ES-I3 (cell line): ENCODE measurements around the gene SLC11A1.

Experiments
- H3K36me3 ChIP-seq: 2 replicates; pipeline ENCODE4 v1.6.1; 2013; ENCODE audit warnings: mild to moderate bottlenecking, low read length, control low read depth, moderate library complexity; ENCODE audit not compliant: insufficient read depth
- H3K4me1 ChIP-seq: 2 replicates; pipeline ENCODE4 v1.6.1; 2013; ENCODE audit warnings: mild to moderate bottlenecking, control low read depth, low read length; ENCODE audit not compliant: insufficient read depth
- H3K9ac ChIP-seq: 2 replicates; pipeline ENCODE4 v1.6.1; 2013; ENCODE audit warnings: low read depth, mild to moderate bottlenecking, low read length, moderate library complexity
- H3K9me3 ChIP-seq: 2 replicates; pipeline ENCODE4 v1.6.1; 2013; ENCODE audit warnings: mild to moderate bottlenecking, low read length, moderate library complexity; ENCODE audit not compliant: control insufficient read depth, insufficient read depth

Gene SLC11A1

DNA sequence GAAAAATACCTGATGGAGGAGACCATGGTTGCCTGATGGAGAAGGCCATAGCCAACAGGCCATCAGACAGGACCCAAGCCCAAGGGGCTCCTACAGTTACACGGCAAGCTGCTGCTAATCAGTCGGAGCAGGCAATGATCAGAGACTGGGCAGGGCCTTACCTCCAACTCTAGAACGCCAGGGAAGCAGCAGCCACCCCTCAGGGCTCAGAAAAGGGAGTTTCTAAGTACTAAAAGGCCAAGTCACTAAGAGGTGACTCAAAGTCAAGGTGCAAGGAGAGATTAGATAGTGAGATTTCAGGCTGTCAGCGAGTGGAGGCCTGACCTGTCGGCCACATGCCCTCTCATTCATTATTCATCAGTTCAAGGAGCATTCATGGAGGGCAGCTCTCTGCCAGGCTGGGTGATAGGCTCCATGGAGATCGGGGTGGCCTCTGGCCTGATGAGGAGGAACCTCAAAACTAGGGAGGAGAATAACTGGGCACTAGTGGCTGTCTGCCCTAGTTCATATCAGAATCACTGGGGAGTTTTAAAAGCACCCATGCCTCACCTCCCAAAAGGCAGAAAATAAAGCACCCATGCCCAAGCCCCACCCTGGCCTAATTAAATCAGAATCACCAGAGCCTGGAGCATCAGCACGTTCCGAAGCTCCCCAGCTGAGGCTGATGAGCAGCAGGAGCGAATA, 40.5 kb downstream of the SLC11A1 start:
- Histone ChIP-seq H3K4me1 (peaks cover 7% of the 10 kb centered on the region; the same call in 1 of the 2 replicates), H3K9ac (no peak overlapping the region), H3K36me3 (no peaks in the 10 kb centered on the region), H3K9me3 (no peaks in the 10 kb centered on the region)

DNA sequence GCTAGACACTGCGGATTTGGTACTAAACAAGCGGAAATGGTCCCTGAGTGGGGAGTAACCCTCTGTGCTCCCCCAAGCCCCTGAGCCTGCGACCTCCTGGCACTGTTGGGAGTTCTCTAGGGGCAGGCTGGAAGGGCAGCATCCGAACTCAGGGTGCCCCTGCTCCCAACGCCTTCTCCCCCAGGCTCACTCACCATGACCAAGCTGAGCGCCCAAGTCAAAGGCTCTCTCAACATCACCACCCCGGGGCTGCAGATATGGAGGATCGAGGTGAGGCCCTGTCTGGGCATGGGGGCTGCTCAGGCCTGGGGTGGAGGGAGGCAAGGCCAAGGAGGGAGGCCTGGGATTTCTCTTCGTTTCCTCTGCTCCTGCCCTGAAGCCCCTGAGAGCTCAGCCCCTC, 41.5 kb downstream of the SLC11A1 start:
- Histone ChIP-seq H3K9me3 (no peaks in the 10 kb centered on the region), H3K4me1 (peaks cover 7% of the 10 kb centered on the region; the same call in 1 of the 2 replicates), H3K9ac (no peak overlapping the region), H3K36me3 (no peaks in the 10 kb centered on the region)

DNA sequence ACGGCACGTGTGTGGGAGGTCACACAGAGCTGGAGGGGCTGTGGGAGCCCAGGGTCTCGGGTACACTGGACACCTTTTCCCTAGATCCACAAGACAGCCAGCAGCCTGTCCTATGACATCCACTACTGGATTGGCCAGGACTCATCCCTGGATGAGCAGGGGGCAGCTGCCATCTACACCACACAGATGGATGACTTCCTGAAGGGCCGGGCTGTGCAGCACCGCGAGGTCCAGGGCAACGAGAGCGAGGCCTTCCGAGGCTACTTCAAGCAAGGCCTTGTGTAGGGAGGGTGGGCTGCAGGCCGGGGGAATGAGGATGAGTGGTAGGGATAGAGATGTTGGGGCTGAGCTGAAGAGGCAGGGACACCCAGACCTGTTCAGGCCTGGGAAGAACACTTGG, 43.5 kb downstream of the SLC11A1 start:
- H3K9me3 ChIP-seq: no peaks in the 10 kb centered on the region
- no peaks in the 10 kb centered on the region for H3K4me1 ChIP-seq
- H3K9ac ChIP-seq: no peak overlapping the region
- no peaks in the 10 kb centered on the region for H3K36me3 ChIP-seq

DNA sequence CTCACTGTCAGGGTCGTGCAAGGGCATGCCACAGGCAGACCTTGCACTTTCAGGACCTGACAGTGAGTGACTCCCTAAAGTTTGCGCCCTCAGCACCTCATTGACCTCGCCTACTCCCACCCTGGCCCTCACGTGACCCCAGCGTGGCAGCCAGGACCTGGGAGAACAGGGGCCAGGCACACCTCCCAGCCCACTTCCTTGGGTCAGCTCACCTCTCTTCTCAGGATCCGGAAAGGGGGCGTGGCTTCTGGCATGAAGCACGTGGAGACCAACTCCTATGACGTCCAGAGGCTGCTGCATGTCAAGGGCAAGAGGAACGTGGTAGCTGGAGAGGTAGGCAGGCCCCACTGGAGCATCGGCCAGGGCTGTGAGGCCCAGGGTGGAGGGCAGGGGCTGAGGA, 45.7 kb downstream of the SLC11A1 start:
- Histone ChIP-seq H3K4me1 (no peaks in the 10 kb centered on the region), H3K36me3 (no peaks in the 10 kb centered on the region), H3K9me3 (no peaks in the 10 kb centered on the region), H3K9ac (no peak overlapping the region)

DNA sequence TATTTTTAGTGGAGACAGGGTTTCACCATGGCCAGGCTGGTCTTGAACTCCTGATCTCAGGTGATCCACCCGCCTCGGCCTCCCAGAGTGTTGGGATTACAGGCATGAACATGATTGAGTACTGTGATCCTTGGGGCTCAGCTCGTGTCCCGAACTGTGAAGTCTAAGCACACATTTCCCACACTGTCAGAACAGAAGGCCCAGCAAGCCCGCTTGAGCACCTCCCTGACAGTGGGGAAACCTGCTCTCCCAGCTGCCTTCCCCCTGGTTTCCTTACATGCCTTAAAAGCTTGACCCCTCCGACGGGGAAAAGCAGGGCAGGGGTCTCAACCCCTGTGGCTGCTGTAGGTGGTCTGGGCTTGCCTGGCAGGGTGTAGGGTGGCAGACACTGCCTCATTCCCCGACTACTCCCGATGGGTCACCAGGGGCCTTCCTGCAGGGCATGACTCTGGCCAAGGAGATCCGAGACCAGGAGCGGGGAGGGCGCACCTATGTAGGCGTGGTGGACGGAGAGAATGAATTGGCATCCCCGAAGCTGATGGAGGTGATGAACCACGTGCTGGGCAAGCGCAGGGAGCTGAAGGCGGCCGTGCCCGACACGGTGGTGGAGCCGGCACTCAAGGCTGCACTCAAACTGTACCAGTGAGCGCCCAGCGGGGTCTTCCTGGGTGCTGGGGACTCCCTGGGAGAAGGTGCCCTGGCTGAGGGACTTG, 46.9 kb downstream of the SLC11A1 start:
- no peaks in the 10 kb centered on the region for H3K9me3 ChIP-seq
- no peaks in the 10 kb centered on the region for H3K36me3 ChIP-seq

DNA sequence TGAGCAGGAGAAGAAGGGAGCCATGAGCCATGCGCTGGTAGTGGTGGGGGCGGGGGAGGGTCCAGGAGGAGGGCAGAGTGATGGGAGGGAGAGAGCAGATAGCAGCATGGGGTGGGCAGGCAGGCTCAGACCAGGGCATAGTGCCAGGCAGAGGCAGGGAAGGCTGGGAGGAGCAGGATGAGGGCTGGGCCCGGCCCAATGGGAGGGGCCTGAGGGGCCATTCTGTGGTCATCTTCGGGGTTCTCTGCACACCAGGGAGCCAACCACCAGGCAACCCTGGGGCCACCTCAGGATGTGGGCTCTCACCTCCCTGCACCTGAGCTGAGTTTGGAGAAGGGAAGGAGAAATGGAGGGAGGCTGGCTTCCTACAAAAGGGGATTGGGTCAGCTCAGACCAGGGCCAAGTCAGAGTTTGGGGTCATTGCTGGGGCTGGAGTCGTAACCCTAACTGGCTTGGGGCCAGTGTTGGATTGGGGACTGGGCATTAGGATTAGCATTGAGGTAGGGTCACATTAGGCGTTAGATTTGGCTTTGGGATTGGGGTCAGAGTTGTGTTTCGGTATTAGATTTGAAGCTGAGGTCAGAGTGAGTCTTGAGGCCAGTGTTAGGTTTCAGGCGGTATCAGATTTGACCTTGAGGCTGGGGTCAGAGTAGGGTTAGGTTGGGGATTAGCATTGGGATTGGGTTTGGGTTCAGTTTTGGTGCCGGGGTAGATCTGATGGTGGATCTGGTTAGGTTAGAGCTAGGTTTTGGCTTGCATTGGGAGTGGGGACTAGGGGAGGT, 48.0 kb downstream of the SLC11A1 start:
- no peaks in the 10 kb centered on the region for H3K4me1 ChIP-seq
- no peak overlapping the region for H3K9ac ChIP-seq
- H3K9me3 ChIP-seq: no peaks in the 10 kb centered on the region
- H3K36me3 ChIP-seq: no peaks in the 10 kb centered on the region

More for the DNA sequence above, 46.9 kb downstream of the SLC11A1 start:
- no peak overlapping the region for H3K9ac ChIP-seq
- no peaks in the 10 kb centered on the region for H3K4me1 ChIP-seq

DNA sequence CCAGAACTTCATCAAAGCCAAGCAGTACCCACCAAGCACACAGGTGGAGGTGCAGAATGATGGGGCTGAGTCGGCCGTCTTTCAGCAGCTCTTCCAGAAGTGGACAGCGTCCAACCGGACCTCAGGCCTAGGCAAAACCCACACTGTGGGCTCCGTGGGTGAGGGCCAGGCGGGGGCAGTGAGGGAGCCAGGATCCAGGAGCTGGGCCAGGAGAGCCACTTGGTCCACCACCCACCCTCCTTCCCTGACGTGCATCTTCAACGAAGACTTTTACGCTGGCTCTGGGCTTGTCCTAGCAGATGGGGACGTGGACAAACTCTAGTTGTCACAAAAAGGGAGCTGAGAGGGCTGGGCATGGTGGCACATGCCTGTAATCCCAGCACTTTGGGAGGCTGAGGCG, 48.6 kb downstream of the SLC11A1 start:
- H3K36me3 ChIP-seq: no peaks in the 10 kb centered on the region
- H3K9ac ChIP-seq: no peak overlapping the region
- no peaks in the 10 kb centered on the region for H3K9me3 ChIP-seq
- peaks cover 2% of the 10 kb centered on the region; the same call in 1 of the 2 replicates for H3K4me1 ChIP-seq

DNA sequence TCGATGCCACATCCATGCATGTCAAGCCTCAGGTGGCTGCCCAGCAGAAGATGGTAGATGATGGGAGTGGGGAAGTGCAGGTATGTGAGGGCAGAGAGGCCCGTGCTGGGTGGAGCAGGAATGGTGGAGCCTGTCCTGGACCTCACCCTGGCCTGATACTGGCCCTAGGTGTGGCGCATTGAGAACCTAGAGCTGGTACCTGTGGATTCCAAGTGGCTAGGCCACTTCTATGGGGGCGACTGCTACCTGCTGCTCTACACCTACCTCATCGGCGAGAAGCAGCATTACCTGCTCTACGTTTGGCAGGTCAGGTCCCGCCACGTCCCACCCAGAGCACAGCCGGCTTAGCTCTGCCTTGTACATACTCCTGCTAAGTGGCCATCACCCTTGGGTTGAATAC, 49.8 kb downstream of the SLC11A1 start:
- Histone ChIP-seq H3K36me3 (no peaks in the 10 kb centered on the region), H3K9ac (no peak overlapping the region), H3K4me1 (peaks cover 2% of the 10 kb centered on the region; the same call in 1 of the 2 replicates), H3K9me3 (no peaks in the 10 kb centered on the region)

DNA sequence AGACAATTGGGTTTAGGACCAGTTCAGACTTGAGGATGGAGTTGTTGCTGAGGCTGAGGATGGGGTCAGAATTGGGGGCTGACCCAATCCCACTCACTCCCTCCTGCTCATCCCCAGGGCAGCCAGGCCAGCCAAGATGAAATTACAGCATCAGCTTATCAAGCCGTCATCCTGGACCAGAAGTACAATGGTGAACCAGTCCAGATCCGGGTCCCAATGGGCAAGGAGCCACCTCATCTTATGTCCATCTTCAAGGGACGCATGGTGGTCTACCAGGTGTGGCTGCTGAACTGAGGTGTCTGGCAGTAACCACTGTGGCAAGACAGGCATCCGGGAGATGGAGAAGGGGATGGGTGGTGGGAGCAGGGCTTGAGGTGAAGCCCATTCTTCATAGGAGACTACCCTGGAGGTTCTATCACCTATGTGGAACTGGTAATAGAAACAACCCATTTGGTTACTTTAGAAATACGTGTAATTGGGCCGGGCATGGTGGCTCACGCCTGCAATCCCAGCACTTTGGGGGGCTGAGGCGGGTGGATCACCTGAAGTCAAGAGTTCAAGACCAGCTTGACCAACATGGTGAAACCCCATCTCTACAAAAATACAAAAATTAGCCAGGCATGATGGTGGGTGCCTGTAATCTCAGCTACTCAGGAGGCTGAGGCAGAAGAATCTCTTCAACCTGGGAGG, 50.7 kb downstream of the SLC11A1 start:
- no peaks in the 10 kb centered on the region for H3K9me3 ChIP-seq
- H3K9ac ChIP-seq: no peak overlapping the region
- H3K4me1 ChIP-seq: peaks cover 2% of the 10 kb centered on the region; the same call in 1 of the 2 replicates
- no peaks in the 10 kb centered on the region for H3K36me3 ChIP-seq

DNA sequence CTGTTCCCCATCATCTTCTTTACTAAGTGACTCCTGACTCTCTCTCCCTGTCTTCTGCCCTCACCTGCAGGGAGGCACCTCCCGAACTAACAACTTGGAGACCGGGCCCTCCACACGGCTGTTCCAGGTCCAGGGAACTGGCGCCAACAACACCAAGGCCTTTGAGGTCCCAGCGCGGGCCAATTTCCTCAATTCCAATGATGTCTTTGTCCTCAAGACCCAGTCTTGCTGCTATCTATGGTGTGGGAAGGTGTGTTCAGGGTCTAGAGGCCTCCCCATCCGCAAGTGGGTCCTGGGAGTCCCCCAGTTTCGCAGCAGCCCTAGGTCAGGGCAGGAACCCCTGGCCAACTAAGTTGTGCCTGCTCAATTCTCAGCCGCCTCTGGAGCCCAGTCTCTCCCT, 52.4 kb downstream of the SLC11A1 start:
- H3K36me3 ChIP-seq: no peaks in the 10 kb centered on the region
- no peaks in the 10 kb centered on the region for H3K9me3 ChIP-seq
- H3K9ac ChIP-seq: no peak overlapping the region
- peaks cover 2% of the 10 kb centered on the region; the same call in 1 of the 2 replicates for H3K4me1 ChIP-seq

DNA sequence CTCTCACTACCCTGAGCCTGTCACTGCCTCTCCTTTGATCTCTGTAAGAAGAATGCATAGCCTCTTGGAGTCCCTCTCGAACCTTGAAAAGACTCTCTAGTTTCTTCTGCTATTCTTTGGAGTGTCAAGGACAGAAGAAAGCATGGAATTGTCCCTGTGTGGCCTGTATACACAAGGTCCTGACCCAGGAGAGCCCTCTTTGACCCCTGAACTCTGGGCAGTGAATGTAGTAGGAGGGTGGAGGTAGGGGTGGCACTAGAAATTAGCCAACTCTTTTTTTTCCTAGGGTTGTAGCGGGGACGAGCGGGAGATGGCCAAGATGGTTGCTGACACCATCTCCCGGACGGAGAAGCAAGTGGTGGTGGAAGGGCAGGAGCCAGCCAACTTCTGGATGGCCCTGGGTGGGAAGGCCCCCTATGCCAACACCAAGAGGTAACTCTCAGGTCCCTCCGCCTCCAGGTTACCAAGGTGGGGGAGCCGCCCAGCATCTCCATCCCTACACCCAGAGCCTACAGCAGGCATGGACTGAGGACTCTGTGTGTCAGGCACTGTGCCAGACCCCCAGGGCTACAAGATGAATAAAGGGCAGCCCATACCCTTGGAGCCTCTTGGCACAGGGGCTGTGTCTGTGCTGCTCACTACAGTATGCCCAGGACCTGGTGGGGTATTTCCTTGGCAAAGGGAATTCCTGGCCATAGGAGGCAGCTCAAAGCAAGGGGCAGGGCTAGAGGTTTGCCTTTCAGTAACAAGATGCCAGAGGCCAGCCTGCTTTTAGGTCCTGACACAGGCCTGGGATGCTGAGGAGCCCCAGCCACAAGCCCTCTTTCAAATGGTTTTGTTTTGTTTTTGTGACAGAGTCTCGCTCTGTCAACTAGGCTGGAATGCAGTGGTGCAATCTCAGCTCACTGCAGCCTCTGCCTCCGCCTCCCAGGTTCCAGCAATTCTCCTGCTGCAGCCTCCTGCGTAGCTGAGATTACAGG, 53.2 kb downstream of the SLC11A1 start:
- Histone ChIP-seq H3K9me3 (no peaks in the 10 kb centered on the region), H3K4me1 (peaks cover 2% of the 10 kb centered on the region; the same call in 1 of the 2 replicates), H3K36me3 (no peaks in the 10 kb centered on the region), H3K9ac (no peak overlapping the region)

DNA sequence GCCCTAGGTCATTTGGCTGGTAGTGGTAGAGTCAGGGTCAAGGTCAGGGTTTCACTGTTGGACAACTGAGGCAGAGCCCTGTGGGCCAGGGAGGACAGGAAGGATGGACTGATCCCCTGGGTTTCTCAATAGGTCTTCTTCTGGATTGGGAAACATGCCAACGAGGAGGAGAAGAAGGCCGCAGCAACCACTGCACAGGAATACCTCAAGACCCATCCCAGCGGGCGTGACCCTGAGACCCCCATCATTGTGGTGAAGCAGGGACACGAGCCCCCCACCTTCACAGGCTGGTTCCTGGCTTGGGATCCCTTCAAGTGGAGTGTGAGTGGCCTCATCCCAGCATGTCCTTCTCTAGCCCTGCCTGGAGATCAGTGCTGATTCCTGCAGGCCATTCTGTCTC, 54.9 kb downstream of the SLC11A1 start:
- H3K36me3 ChIP-seq: no peaks in the 10 kb centered on the region
- no peak overlapping the region for H3K9ac ChIP-seq
- peaks cover 2% of the 10 kb centered on the region; the same call in 1 of the 2 replicates for H3K4me1 ChIP-seq
- no peaks in the 10 kb centered on the region for H3K9me3 ChIP-seq

DNA sequence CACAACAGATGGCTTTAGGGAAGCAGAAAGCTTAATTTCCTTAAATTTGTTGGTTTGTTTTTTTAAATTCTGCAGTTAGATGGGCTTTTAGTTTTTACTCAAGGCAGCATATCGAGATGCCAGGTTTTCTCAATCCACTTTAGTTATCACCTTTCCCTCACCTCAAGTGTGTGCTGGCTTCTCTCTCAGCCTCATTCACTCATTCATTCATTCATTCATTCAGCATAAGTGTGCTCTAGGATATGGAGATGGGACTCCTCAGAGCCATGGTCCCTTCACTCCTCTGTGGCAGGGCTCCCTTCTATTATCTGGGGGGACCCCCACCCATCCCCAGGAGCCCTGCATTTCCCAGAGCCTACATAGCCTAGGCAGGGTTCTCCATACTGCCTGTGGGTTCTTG, 55.9 kb downstream of the SLC11A1 start:
- H3K4me1 ChIP-seq: peaks cover 2% of the 10 kb centered on the region; the same call in 1 of the 2 replicates
- H3K36me3 ChIP-seq: no peaks in the 10 kb centered on the region
- H3K9me3 ChIP-seq: no peaks in the 10 kb centered on the region
- H3K9ac ChIP-seq: no peak overlapping the region
